GM18502 (cell line): Measurements from ENCODE around the gene S100A11.

Experiments used
- ATAC-seq: cut with Tn5 transposase; IDR thresholded peaks from one replicate; pipeline ENCODE4 v1.9.1; 2021; ENCODE audit warnings: mild to moderate bottlenecking; ENCODE audit not compliant: unreplicated experiment, poor library complexity

S100A11 gene

DNA sequence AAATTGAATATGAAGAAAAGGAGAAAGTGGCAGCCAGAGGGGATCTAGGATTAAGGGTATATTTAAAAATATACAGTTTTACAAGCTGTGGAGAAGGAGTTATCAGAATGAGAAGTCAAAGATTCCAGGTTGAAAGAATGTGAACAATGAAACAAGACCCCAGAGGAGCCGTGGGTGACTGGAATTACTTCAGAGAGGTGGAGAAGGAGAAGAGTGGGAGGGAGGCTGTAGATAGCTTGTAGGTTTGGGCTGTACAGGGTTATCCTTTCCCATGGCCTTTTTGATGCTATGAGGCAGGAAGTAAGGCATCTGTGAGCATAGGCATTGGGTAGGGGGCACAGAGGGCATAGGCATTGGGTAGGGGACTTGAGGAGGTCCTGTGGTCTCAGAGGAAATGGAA, 5.2 kb upstream of the S100A11 start:
- no peak for ATAC-seq

DNA sequence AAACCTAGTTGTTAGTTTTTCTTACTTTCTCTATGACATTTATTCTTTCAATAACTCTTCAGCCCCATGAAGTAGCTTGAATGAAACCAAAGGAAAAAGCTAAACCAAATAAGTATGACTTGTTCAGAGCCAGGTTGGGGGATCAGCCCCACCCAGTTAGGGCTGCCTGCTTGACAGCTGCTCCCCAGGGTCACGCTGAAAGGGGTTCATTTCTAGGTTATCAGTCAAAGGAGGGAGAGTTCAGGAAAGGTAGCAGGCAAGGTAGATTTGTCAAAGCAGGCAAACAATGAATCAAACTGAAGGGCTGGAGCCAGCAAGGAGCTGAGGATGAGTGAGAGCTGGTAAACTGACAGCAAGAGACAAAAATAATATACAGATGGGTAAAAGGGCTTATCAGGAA, 3.1 kb upstream of the S100A11 start:
- no peak for ATAC-seq

DNA sequence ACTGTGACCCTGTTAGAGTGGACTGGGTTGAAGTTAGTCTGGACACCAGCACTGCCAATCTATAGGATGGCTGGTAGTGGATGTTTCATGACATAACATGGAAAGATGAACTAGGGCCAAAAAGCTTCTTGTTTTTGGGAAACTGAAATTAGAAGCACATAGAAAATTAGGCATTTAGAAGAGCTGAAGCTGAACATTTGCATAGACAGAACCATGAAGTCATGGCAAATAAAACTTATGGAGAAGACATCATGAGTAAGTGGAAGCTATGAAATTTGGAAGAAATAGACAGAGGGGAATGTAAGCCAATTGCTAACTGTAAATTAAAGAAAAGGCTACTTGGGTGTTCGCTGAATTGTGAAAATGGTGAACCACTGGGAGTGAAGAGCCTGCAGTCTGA, 2.7 kb upstream of the S100A11 start:
- no peak for ATAC-seq

DNA sequence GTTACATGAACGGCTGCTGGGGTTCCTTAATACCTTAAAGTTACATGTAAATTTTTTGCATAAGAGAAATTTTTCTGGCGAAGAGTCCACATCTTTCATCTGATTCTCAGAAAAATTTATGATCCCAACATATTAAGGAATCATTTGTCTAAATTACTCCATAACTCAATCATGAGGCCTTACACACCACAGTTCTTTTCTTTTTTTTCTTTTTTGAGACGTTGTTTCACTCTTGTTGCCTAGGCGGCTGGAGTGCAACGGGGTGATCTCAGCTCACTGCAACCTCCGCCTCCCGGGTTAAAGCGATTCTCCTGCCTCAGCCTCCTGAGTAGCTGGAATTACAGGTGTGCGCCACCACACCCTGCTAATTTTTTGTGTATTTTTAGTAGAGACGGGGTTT, 2.1 kb upstream of the S100A11 start:
- no peak for ATAC-seq

DNA sequence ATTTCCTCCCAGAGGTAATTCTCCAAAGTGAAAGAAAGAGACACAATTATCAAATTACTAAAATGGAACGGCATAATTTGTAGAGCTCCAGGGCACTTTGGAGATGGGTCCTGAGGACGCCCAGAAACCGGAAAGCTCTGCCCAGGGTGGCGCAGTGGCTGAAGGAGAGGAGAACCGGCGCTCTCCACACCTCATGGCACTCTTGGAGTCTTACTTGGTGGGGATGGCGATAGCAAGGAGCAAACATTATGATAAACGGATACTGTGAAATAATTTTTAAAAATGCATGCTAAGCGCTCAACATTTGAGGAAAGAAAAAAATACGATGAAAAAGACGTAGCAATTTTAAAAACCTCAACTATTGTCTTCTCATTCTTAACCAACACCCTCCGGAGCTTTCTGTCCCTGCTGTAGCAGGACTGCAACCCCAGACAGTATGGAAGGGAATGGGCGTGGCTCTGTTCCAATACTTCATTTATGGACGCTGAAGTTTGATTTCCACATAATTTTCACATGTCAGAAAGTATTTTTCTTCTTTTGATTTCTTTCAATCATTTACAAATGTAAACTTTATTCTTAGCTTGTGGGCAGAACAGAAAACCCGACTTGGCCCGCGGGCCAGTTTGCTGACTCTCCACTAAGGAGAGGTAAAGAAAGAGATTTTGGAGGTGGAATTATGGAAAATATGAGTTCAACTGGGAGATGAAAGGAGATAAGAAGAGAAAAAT, 1.1 kb downstream of the S100A11 start:
- no peak for ATAC-seq

DNA sequence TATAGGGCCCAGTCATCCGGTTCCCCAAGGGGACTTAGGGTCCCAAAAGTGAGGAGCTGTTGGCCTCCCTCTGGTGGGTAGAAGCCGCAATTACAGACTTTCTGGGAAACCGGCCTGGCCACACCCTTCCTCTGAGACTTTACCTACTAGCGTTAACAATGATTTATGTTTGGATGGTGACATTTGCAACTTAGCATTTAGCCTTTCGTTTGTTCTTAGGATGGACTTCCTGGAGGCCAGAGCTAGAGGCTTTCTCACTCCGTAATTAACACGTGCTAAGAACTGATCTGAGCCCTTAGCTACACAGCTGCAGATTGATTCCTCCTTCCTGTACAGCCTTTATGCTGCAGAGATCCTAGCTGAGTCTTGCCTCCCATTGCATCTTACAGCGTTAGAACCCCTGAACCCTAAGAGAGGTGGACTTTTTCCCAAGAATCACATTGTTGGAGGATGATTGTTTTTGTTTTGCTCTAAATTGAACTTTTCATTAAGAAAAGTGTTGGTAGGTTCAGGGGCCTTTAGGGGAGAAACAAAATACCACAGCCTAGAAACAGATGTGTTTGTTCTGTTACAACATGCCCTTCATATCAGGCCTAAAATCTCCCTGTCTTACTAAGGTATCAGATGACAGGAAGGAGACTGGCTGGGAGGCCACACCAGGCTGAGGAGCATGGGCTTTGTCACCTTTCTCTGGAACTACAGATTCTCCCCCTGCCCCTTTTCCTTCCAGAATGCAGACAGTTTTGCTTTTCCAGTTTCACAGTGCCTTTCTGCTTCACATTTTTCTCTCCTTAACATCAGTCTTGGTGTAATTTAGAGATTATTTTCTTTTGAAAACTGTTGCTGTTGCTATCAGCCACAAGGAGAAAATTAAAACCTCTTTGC, 1.9 kb downstream of the S100A11 start:
- ATAC-seq = peak; percentile 52

DNA sequence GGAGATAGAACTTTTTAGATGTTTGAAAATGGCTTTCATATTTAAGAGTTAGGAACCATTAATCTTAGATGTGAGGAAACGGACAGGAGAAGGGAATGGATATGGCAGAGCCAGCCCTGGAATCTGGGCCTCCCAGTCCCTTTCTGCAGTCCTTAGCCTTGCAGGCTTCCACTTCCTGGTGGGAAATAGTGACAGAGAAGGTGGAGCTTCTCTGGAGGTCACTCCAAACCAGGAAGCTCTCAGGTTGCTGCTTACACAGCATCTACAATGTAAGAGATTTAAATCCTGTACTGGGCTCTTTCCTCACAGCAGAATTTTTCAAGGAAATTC, 2.5 kb downstream of the S100A11 start:
- ATAC-seq = peak; percentile 23

DNA sequence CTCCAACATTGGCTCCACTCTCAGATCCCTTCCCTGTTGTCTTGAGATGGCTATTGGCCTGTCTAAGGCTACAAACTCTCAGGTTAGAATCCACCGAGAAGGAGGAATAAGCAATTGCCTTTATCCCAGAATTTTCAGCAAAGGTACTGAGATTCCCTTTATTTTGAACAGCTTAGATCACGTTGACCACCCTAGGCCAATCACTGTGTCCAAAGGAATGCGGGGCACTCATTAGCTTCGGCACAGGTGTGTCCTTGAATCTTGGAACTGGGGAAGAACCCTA, 6.9 kb downstream of the S100A11 start:
- ATAC-seq = no peak

DNA sequence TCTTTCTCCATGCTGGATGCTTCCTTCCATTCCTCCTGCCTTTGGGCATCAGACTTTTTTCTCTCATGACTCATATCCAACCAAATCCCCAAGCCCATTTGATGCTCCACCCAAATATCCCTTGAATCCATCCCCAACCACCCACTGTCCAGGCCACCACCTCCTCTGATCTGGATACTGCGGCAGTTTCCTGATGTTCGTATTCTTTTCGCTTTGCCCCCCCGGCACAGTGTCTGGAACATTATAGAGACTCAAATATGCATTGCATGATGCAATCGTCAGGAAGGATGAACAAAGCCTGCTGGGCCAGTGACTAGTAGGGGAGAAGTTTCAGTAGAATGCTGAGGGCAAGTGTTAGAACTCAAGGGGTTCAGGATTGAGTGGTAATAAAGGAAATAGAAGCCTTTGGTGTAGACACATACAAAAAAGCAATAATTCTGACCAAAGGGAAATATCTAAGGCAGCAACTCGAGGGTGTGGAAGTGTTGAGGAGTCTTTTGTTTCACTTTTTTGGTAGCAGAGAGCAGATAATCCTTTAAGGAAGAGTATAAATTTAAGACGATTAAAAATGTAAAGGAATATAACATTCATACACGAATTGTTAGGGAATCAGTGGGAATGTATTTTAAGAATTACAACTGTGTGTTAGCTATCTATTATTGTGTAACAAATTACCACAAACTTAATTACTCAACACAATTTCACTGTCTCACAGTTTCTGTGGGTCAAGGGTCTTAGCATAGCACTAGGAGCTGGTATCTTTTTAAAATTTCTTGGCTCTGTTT, 7.5 kb downstream of the S100A11 start:
- ATAC-seq = no peak

DNA sequence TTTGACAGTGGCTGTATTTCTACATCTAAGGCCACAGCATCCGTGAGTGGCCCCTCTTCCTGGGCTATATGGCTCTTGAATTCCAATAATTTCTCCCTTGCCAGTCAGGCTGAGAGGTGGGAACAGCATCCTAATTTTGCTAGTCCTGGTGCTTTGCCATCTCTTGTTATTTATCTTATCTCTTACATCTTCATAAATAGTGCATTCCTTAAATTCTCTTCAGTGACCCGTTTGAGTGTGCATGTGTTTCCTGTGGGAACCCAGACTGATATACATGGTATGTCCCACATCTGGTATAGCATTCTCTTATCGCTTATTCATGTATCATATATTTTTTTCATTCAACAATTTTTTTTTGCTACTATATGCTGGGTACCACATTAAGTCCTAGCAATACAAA, 9.9 kb downstream of the S100A11 start:
- no peak for ATAC-seq

DNA sequence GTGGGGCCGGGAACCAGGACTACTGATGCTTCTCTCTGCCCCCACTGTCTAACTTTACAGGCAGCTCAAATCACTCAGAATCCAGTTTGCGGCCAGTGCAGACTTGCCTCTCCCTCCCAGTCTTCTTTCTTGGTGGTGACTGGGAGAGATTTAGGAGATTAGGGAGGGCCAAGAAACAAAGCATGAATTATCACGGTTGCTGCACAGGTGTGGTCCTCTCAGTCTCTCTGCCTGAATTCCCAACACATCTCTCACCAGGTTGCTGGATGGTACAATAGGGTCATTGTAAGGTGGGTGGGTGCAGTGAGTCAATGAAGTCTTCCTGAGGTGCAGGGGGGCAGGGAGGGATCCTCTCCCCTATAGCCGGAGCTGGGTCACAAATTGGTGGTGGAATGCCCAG, 12.6 kb downstream of the S100A11 start:
- ATAC-seq = no peak

DNA sequence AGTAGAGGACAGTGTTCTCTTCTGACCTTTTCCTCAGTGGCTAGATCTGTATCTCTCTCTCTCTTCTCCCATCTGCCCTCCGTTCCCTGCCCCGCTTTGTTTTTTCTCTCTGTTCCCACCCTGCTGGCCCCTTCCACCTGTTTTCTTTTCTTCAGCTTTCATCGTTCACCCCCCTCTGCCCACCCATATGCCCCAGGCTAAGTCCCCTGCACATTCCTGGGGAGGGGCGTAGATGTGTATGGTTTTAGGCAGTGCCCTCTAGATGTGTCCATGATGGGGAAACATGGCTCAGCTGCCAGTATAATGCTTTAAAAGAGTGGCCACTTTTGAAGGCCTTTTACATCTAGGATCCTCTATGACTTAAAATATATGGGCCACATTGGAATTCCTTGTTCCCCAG, 13.6 kb downstream of the S100A11 start:
- ATAC-seq = no peak

DNA sequence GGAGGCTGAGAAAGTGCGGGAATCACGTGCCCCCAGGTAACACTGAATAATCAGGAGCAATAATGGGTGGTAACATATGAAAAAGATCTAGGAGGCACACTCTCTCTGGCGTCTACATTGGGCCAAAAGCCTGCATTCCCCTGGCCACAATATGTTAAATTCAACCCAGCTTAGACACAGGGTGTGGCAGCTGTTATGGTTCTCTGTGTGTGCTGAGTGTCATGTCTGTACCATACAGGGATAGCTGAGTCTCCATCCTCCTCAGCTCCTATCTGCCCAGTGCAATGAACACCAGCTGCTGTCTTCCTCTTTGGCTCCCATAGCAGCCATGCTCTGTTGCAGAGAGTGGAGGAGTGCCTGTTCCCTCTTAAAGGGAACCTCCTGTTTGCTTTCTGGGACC, 14.3 kb downstream of the S100A11 start:
- no peak for ATAC-seq

DNA sequence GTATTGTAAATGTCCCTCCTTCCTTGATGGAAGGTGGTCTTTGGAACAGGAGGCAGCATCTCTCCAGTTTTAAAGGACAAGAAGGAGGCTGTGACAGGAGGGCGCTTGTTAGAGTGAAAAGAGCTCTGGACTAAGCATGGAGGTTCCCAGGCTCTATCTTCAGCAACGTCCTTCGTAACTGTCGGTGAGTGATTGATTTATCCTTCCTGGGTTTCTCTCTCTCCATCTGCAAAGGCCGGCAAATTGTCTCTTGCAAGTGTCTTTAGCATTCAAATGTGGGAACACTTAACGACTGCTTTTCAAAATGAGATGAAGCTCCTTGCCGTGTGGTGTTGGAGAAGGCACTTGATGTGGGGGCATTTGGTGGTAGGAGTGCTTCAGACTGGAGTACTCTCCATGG, 15.2 kb downstream of the S100A11 start:
- no peak for ATAC-seq

DNA sequence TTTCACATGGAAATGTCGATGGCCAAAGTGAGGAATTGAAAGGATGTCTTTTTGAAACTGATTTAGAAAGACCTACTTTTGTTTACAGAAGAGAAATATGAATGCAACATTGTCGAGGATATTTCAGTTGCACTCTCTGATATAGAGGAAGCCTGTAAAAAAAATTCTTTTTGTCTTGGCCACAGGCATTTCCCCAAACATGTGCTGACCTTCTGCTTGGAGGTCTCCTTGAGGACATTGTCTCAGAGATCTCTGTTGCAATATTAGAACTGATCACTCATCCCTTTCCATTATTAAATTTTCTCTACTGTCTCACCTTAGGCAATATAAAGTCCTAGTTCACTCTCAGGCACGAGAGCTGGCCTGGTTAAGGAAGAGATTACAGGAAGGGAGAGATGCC, 16.0 kb downstream of the S100A11 start:
- ATAC-seq = no peak

DNA sequence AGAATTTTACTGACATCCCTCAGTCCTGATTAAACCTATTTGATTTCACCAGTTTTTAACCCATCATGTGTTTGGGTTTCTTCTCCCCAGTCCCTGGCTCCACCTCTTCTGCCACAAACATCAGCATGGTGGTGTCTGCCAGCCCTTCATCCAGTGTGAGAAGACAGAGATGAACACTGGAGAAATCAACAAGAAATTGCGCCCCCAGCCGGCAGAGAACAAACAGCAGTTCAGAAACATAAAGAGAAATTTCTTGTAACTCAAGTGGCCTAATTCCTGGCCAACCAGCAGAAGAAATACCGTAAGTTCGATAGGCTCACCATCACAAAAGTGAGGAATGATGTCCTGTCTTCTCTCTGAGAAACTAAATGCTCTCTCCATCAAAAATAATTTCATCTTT, 18.3 kb downstream of the S100A11 start:
- no peak for ATAC-seq

DNA sequence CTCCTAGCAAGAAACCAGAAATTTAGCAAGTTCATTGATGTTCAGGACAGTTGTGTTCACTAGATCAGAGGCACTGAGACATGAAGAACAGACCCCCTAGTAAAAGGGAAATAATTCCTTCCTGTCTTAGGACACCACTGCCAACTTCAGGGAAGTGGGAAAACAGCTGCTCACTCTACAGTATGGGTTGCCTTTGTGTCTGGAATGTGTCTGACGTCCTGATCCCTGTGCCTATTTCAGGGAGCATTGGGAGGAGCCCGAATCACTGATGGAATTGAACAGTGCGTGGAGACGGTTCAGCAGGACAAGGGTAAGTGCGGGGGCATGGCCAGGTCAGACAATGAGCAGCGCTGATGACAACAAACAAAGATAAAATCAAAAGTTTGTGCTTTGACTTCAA, 21.0 kb downstream of the S100A11 start:
- no peak for ATAC-seq

DNA sequence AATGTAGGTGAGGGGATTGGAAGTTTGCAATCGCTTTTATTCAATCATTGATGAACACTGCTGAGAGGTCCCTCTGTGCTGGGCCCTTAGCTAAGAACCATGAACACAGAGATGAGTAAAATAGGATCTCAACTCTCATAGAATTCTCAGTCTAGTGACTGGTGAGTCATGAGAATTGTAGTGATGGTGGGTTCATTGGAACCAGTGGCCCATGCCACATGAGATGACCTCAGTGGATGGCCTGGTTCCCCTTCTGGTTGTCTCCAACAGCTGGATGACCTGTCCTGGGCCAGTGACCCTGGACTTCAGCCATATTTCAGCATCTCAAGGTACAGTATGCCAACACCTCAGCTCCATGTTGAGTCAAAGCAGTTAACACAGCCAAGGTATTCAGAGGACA, 21.9 kb downstream of the S100A11 start:
- ATAC-seq = no peak

DNA sequence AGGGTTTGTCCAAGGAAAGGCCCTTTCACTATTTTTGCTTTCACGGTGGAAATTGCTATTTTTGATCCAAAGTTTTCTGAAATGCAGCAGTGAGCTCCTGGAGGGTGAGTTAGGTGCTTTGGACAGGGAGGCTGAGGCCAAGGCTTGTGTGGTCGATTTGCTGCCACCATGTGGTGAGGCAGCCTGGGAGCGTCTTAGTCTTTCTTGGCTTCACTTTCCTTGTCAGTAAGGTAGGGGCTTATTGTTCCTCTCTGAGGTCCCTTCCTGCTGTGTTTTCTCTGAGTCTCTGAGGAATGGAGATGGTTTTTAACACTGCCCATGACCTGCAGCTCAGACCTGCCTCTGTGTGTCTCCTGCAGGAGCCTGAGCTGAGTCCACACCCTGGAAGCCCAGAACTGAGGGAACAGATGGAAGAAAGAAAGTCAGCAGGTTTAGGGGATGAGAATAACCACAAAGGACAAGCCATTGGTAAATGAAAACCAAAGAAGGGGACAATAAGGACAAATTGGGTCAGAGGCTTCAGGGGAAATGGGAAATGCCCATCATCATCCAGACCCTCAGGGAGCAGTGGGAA, 23.1 kb downstream of the S100A11 start:
- no peak for ATAC-seq

DNA sequence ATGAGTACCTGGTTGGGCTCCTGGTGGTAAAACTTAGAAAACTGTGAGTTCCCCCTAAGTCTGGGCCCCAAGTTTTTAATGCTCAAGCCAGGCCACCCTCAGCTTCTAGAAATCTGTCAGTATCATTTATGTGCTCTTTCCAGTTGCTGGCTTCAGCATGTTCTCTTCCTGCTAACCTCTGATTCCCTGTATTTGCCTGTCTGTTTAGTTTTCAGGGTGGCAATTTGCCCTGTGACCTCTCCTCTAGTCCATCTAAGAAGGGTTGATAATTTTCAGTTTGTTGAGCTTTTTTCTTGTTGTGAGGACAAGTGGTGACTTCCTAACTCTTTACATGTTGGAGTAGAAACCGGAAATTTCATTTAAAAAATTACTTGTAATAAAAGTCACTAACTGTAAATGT, 27.1 kb downstream of the S100A11 start:
- ATAC-seq = no peak

DNA sequence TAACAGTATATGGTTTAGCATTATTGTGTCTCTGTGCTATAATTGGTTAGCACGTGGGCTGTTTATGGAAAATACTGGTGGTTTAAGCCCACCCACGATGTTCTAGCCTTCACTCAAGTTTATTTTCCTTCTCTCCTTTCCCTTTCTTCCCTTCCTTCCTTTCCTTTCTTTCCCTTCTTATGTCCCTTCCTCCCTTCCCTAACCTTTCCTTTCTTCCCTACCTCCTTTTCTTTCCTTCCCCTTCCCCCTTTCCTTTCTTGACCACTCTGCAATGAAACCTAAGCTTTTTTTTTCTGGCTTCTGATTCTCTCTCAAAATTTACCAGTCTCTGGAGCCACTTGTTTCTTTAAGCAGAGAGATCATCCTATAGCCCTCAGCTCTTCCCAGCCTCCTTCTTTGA, 29.8 kb downstream of the S100A11 start:
- ATAC-seq = no peak
